Activated CD8-positive, alpha-beta memory T cell treated with anti-CD3 and anti-CD28 coated beads, Interleukin-2, amount 50 U/mL, for 1 hour (primary cell): ENCODE measurements around the gene TTC23.

Experiments used
- DNase-seq: peaks from one replicate; pipeline ENCODE4 v3.0.0-alpha.2; 2020; ENCODE audit errors: extremely low read depth

TTC23 gene

DNA sequence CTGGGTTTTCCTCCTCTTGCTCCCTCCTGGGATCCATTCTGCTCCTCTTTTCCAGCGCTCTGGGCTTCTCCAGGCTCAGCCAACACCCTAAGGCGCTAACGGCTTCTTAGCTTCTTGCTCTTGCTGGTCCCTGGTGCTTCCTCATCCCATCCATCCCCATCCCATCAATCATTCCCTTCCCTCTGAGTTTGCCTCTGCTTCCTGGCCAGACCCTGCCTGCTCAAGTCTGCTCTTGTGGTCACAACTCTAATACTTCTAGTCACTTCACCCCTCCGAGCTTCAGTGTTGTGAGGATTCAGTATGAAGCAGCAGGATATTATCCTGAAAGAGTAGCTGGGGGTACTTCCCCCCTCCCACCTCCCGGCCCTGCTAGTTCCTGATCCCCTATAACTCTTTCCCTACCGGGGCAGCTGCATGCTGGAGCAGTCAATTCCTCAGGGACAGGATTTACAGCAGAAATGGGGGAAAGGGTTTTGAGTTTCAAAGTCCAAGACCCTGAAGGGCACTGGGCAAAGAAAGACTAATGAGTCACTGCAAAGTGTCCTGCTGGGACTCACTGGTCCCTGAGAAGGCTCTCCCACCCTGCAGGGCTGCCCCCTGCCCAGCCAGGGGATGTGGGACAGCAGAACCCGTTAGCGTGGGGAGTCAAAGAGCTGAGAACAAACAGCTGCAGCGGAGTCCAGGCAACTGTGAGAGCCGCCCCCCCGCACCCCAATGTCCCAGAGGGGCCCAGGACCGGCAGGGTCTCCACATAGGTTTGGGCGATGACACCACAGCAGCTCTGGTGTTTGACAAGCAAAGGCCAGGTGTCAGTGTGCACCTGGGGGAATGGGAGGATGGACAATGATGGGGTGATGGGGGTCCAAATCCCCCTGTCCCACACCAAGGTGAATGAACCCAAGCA lies 146.8 kb downstream of the TTC23 start:
- DNase-seq = no peak

DNA sequence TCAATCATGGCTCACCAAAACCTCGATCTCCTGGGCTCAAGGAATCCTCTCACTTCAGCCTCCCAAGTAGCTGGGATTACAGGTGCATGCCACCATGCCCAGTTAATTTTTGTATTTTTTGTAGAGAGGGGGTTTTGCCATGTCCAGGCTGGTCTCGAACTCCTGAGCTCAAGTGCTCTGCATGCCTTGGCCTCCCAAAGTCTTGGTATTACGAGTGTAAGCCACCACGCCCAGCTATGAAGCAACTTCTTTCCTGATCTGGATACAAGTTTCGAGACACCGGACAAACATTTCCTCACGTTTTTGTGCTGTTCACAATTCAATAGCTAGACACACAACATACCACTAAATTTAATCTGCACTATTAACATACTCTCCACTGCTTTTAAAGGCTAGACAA lies 147.9 kb downstream of the TTC23 start:
- DNase-seq = no peak

DNA sequence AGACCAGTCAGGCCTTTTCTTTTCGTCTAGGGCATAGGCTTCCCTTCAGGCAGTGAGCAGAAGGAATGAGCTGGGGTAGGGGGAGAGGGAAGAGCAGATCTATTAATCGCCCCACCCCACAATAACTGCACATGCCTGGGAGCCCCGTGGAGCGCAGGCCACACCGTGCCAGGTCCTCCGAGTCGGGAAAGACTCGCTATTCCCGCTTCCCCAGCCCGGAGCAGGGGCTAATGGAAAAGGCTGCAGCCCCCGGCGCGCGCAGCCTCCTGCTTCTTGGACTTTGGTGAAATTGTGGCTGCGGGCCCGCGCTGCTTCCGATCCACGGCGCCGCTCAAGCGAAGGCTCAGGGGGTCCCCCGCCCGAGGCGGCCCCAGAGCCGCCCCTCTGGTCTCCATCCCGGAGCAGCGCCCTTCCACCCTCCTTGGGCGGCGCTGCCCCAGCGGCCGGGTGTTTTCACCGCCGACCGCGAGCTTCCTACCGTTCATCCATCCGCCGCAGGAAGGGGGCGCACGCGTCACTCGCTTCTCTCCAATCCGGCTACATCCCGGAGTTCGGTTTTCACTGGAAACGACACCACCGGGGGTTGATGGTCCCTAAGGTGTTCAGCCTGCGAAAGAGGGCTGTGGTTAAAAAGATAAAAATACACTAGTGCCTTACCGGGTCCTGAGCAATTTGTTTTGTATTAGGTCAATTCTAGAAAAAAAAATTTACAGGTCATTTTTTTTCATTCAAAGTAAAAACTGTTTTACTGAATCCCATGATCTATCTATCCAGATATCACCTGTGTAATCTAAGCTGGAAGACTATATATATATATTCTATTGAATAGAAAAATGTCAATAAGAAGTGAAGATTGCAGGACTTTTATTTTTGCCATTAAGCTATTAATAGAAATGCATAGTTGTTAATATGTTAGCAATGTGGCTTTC lies 148.9 kb downstream of the TTC23 start:
- DNase-seq = no peak

DNA sequence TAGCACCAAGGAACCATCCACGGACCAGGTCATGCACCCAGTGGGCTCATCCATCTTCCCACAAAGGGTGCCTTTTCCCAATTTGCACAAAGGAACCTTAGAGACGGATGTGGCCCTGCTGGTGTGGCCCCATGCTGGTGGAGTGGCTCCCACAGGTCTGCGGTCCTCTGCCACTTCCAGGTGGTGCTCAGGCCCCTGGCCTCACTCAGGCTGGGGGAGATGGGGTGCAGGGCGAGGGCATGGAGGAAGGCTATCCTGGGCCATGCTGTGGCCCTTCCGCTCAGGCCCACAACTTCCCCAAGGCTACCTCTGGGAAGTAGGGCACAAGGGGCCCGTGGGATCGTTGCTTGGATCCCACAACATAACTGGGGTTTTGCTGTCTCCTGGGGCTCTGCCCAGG lies 149.7 kb downstream of the TTC23 start:
- no peak for DNase-seq

DNA sequence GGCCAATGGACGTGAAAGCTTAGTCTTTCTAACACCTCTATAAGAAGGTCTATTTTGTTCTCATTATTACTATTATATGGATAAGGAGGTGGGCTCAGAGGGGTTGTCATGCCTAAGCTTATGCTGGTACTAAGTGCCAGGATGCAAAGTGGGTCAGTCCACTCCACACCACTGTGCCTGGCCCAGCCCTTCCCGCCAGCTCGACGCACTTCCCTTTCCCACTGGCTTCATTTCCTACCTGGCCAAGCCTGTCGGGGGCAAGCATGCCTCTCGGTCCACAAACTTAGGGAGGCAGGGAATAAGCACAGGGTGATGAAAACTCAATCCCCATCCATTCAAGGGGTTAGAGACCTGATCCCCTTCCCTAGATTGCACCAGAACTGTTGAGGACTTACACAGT lies 150.4 kb downstream of the TTC23 start:
- DNase-seq = no peak

DNA sequence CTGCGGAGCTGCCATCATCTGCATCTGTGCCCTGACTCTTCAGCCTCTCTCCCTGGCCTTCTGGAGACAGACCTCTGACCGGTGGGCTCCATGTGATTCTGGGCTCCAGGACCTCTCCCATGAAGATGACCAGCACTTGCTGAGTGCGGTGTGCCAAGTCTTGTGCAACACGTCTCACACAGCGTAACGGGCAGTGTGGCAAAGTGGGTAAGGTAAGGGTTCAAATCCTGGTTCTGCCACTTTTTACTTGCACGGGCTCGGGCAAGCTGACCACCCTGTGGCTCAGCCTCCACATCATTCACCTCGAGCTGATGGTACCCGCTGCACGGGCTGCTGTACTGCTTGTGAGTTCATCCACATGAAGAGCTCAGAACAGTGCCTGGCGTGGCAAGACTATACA lies 151.0 kb downstream of the TTC23 start:
- DNase-seq = no peak

DNA sequence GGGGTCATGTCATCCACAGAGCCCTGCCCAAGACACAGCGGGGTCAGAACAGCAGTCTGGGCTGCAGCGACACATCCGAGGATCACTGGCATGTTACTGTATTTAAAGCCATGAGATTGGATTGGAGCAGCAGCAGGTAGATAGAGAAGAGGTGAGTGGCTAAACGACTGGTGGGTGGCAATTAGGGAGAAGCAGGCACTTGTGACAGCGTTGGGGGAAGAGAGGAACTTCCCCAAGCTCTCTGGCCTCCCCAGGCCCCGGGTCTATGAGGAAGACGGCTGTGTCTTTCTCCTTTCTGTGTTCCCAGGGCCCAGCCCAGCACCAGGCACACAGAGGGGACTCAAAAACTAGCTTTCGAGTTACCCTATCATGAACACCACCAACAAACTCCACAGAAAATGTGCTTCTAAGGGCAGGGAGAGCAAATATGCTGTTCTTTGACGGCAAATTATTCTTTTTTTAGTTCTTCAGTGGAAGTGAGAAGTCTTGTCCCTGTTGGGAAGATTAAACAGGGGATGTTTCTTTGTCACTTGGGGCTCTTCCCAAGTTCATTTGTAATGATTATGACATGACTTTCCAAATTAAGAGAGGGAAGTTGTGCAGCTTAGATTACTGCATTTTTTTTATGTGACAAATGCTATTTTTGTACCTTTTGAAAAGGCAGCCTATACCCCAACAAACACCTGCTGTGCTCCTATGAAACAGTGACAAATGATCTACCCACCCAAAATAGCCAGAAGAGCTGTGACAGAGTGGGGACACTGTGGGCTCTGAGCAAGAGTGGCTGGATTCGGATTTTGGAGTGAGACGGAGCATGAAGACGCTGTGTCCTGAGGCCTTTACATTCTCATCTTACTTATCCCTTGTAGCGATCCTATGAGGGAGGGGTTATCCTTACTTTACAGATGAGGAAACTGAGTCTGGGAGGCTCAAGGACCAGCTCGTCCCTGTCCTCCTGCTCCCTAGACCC lies 151.7 kb downstream of the TTC23 start:
- no peak for DNase-seq

DNA sequence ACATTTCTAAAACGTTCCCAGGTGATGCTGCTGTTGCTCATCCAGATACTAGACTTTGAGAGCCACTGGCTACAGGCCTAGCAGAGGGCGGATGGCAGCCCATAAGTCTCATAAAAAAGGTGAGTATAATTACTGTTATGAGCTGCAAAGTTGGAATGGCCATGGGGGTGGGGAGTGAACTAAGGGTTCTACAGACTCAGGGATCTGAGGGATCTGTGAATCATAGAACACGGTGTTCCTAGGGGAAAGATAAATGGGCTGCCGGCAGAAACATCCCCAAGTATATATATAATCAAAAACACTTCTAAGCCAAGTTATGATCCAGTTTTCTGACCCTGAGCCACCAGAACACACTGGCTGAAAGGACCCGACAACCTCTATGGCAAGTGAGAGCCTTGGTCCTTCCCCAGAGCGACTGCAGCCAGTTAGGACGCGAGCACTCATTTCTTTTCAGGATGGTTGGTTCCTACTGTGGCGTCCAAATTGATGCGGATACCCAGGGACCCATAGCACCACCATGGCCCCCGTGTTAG lies 152.4 kb downstream of the TTC23 start:
- DNase-seq = no peak

DNA sequence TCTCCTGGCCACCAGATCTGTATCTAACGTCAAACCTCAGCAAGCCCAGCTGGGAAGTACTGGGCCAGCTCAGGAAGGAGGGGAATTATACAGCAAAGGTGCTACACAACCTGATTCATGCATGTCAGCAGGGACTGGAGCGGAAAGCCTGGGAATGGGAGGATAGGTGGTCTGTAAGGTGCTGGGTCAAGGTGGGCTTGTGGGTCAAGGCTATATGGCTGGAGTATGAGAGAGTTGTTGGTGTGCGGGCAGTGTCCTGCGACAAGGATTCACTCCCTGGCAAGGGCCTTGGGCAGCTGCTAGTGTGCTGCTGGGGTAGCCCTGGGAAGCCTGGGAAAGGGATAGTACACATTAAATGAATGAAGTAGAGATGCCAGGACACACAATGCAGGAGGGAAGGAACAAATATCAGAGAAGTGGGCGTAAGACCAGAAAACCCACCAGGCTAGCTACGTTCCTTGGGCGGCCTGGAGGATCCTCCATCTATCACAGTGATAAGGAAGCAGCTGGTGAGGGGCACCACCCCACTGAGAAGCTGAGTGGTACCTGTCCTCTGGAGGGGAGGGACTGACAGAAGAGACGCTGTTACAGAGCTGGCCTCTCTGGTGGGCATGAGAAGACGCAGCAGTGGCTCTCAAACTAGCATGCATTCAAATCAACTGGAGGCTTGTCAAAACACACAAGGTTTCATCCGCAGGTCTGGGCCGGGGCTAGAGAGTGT lies 153.0 kb downstream of the TTC23 start:
- no peak for DNase-seq

DNA sequence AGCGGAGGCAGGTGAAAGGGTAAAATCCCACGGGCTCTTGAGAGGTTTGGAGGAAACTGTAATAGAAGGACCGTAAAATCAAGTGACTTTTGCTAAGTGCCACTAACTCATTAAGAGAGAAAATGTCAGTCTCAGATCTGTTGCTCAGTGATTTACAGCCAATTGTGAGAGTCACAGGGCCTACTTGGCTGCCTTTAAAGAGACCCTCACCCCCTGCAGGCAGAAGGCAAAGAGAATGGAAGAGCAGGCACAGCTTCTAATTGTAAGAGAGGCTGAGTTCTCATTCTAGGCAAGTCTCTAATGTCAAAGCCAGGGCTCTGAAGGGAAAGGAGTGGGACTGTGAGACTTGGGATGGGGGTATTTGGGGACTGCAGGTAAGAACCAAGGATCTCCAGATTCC lies 153.8 kb downstream of the TTC23 start:
- DNase-seq = no peak

DNA sequence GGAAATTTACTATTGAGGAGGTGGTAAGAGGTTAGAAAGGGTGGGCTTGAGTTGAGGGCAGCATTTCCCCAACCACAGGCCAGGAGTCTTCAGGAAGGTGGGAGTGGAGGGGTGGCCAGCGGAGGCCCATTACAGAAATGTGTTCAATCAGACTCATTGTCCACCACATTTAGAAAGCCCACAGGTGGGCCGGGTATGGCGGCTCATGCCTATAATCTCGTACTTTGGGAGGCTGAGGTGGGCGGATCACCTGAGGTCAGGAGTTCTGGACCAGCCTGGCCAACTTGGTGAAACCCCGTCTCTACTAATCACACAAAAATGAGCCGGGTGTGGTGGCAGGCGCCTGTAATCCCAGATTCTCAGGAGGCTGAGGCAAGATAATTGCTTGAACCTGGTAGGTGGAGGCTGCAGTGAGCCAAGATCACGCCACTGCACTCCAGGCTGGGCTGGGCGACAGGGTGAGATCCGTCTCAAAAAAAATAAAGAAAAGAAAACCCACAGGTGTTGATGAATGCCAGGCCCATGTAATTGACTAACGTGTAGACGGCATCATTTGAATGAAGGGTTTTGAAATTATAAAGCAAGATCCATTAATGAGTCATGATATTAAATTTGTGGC lies 156.7 kb downstream of the TTC23 start:
- DNase-seq = no peak

DNA sequence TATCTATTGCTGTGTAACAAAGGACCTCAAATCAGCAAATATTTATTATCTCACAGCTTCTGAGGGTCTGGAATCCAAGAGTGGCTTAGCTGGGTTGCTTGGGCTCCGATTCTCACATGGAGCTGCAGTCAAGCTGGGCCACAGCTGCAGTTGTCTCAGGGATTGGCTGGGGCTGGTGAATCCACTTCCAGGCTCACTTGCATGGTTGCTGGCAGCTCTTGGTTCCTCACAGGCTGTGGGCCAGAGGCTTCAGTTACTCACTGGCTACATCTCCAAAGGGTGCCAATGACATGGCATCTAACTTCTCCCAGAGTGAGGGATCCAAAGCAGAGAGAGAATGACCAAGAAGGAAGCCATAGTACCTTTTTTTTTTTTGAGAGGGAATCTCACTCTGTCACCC lies 158.4 kb downstream of the TTC23 start:
- DNase-seq = no peak

DNA sequence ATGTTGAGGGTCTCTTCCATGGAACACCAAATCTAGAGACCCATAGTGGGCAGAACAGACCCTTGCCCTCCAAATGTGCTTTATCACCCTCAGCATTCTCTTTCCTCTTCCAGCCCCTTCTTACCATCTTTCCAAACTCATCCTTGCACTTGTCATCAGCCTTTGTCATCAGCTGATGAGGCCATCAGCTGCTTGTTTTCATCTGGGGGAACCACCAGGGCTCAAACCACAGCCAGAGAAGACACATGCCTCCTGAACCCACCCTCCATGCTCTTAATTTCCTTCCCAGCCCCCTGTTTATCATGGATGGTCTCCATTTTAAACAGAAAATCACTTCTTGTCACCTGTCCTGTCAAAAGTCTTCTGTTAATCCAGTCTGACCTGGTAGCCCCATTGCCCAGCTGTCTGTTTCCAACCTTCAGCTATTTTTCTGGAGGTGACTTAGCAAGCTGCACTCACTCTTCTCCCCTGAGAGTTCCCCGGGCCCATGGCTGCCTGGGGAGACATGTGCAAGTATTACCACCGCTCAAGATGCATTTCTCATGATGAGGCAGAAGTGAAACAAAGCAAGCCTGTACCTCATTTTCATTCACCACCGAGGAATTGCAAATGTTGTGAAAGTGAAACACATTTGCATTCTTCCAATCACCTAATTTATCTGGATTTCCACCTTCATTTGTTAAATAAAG lies 159.2 kb downstream of the TTC23 start:
- DNase-seq = no peak

DNA sequence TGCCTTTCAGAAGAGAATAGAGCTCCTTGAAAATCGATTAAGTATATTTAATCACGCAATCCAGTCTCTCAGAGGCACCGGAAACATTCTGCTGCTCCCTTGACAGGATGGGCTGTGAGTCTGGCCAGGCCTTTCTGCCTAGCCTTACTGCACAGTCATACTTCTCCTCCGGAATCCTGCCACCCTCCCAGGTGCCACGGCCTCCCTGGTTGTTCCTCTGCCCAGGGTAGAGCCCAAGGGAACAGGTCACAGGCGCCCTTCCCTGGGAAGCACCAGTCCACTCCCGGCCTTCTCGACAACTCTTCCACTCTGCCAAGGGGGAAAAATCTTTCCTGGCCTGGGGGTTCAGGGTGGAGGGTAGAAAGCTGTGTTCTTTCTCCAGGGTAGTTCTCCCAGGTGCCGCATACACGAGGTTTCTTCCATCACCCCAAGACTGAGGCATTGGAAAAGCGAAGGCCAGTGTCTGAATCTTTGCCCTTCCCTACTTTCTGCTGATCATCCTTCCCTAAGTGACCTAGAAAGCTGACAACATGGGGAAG lies 161.9 kb downstream of the TTC23 start:
- DNase-seq = no peak

DNA sequence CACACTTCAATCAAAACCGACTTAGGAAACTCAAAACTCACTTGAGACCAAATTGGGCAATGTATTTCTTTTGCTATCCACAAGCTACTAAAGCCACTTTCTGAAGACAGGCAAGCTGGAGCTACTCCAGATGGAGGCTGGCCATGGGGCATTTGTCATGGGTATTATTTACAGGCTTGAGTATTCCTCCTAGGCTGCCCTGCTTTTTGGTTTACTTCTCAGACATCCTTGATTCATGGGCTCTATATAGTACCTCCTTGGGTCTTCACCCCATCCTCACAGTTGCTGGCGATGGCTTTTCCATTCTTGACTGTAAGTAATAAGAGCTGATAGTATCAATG lies 163.1 kb downstream of the TTC23 start:
- DNase-seq = no peak
